Stimulated activated CD8-positive, alpha-beta memory T cell treated with anti-CD3 and anti-CD28 coated beads, Interleukin-7, amount 100 ng/mL, for 24 hours (primary cell): ENCODE measurements around the gene IMMP2L.

ENCODE experiments used
- DNase-seq: peaks from one replicate; pipeline ENCODE4 v3.0.0-alpha.2; 2020; ENCODE audit warnings: low read depth

The IMMP2L gene

DNA sequence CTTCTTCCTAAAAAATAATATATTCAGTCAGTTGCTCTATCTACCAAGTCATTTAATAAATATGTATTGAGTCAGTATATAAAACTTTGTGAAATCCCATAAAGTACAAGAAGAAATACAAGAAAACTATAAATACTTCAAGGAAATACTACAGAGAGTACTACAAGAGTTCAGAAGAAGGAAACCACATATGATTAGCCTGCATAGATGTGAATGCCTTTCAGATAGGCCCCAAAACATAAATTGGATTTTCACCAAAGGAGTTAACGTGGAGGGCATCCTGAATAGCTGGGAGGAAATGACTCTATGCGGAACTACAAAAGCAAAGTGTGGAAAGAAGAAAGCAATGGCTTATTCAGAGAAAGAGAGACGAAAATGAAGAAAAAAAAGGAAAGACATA, 351.3 kb downstream of the IMMP2L start:
- no peak for DNase-seq

DNA sequence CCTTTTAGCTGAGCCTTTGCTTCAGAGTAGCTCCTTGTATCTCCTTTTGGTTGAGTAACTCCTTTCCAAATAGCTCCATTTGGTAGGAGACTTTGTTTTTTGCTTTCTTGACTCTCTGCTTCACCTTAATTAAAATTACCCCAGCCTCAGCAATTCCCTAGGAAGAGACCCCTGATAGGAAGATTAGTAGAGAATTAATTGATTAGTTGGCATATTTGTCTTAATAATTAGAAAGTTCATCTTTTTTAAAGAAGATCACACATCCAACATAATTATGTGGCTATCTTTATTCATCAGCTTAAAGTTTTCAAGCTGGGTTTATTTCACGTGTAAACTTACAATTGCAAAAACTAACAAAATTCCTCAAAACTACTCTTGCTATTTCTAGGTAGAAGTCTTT, 352.2 kb downstream of the IMMP2L start:
- DNase-seq, result no peak

DNA sequence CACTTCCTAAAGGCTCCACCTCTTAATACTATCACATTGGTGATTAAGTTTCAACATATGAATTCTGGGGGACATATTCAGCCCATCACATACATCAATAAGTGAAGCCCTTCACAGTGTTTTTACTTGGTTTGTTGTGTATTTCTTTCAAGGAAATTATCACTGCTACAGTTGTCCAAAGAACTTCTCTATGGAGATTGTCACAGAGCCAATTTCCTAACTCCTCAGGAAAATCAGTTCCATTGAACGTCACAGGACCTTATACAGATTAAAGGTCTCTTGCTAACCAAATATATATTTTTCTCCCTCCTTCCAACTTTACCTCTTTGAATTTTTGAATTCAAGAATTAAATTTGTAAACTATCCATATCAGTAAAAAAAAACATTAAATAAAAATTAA, 357.0 kb downstream of the IMMP2L start:
- DNase-seq, result no peak

- no peak for DNase-seq
Observed at GRCh38 chr7:111202321-111202720, 360.0 kb downstream of the IMMP2L start.

DNA sequence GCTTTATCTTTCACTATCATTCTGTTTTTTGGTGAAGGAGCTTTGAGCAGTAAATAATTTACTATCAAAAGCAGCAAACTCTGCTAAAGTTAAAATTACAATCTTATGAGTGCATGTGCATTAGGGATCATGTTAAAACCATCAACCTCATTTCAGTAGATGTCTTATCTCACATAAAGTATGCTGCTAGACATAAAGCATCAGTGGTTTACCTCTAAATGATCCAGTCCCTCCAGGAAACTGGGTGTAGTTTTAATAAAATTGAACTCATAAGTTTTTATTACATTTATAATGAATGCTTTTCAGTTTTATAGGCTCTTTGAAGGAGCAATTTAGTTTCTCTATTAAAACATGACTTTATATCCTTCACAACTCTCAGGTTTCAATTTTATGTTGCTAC, 362.6 kb downstream of the IMMP2L start:
- DNase-seq, result no peak

- no peak for DNase-seq
Observed at GRCh38 chr7:111198255-111198654, 364.0 kb downstream of the IMMP2L start.

GRCh38 chr7:111196655-111197054, 365.6 kb downstream of the IMMP2L start:
- DNase-seq, result no peak

GRCh38 chr7:111192614-111193413, 369.5 kb downstream of the IMMP2L start:
- no peak for DNase-seq

- no peak for DNase-seq
Observed at GRCh38 chr7:111190804-111191203, 371.5 kb downstream of the IMMP2L start.

GRCh38 chr7:111184987-111185386, 377.3 kb downstream of the IMMP2L start:
- DNase-seq, result no peak

- no peak for DNase-seq
Observed at GRCh38 chr7:111183321-111183720, 379.0 kb downstream of the IMMP2L start.

GRCh38 chr7:111180338-111180737, 382.0 kb downstream of the IMMP2L start:
- no peak for DNase-seq

DNA sequence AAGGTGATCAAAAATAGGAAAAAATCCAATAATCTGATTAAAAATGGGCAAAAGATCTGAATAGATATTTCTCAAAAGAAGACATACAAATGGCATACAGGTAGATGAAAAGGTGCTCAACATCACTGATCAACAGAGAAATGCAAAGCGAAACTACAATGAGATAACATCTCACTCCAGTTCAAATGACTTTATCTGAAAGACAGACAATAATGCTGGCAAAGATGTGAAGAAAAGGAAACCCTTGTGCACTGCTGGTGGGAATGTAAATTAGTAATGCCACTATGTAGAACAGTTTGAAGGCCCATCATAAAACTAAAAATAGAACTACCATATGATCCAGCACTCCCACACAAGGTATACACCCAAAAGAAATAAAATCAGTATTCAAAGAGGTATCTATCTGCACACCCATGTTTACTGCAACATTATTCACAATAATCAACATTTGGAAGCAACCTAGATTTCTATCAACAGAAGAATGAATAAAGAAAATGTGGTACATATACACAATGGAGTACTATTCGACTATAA, 386.3 kb downstream of the IMMP2L start:
- no peak for DNase-seq

DNA sequence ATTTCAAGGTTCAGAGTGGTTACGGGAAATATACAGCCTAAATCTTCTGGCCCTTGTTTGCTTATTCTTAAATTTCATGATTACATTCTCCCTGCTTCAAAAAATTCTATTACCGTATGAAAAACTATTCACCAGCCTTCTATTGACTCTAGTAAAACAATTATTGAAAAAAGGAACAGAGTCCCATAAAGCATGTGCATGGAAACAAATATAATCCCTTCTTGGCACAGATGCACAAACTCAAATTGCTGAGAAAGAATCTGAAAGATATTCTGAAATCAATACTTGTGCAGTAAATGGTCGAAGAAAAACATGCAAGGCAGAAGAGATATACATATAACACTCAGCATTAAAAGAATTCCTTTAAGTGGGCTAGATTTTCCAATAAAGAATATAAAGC, 387.8 kb downstream of the IMMP2L start:
- no peak for DNase-seq

GRCh38 chr7:111173990-111174389, 388.3 kb downstream of the IMMP2L start:
- DNase-seq, result no peak

DNA sequence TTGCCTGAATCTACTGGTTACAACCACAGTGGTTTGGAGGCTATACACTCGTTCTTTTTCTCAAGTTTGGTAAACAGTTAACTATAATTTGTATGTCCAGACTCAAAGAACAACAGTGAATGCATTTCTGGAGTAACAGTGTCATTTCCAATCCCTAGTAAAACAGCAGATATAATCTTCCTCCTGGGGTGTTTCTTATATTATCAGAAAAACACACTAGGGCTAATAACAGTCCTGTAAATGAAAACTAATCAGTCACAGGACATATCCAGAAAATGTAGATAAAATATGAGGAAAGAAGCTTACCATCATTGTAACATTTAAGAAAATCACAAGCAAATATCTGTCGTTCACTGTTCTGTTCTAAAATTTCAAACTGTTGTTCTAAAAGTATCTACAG, 388.8 kb downstream of the IMMP2L start:
- DNase-seq, result no peak

DNA sequence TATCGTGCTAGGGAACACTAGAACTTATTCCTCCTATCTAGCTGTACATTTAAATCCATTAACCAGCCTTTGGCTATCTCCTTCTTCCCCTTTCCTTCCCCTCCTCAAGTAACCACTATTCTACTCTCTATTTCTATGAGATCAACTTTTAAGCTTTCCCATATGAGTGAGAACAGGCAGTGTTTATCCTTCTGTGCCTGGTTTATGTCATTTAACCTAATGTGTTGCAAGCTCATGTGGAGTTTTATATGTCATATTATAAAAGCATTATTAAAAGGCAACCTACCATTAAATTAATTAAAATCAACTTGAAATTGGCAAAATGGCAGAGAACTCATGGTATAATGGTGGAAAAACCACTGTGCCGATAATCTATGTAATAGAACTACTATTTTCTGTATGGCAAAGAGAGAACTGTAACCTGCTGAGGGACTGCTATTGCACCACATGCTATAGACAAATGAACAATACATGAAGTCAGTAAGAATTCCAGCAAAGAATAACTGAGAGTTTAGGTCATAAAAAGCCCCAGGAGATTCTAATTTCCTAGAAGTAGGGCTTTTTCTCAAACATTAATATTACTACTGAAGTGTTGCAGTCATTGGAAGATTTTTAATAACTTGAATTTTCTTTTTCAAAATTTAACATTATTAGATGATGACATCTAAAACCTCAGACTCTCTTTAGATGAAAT, 389.6 kb downstream of the IMMP2L start:
- no peak for DNase-seq

DNA sequence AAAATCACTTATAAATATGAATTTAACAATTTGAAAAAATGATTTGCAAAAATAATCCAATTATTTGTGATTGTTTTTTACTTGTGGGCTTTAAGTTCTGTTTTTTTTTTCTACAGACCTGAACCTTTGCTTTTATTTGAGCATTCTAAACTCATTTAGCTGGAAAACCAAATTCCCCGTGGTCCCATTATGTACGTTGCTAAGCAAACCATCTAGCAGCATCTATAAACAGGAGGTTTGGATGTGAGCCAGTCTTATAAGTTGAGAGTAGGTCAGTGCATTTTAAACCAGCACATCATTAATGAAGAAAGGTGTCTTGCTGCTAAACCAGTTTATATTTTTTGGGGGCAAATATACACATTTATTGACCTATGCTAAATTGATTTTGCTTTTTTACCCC, 394.1 kb downstream of the IMMP2L start:
- DNase-seq, result no peak

DNA sequence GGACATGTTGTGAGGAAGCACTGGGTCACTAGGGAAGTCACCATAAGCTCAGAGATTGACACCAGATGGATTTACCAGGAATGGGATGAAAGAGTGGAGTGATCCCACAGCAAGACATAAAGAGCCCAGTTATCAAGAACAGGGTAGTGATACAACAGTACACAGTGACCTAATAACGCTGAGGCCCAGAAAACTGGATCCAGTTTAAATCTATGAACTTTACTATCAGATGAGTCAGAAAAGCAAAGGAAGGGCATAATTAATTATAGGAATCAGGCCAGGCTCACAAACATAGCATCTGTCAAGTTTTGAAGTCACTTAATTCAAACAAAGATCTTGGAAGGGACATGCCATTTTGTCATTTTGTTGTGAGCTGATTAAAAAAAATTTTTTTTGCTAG, 397.9 kb downstream of the IMMP2L start:
- no peak for DNase-seq

GRCh38 chr7:111162692-111163091, 399.6 kb downstream of the IMMP2L start:
- DNase-seq, result no peak

DNA sequence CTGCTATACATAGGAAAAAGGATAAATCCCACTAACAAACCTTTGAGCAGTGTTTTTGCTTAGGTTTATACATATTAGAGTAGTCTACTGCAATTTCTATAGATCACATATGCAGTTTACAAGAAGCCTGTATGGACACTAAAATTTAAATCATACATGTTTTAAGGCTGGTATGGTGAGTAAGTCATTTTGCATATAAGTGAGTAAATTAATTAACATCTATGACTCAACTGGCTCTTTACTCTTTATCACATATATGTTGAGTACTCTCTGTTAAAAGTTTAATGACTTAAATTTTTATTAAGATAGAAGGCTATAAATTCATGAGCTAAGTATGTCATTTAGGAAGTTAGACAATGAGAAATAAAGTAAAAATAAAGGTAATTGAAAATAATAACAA, 402.0 kb downstream of the IMMP2L start:
- no peak for DNase-seq

DNA sequence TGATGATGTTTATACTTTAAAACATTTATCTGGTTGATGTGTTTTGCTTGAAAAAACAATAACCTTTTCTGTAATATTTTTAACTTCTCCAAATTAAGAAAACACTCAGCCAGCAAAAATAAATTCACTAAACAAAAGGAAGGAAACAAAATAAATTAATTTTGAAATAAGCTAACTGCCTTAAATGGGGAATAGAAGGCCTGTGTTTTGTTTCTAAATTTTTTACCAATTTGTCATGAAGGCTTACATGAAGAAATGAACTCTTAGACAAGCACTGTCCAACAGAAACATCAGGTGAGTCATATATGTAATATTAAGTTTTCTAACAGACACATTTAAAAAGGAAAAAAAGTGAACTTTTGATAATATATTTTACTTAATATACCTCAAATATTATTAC, 402.9 kb downstream of the IMMP2L start:
- no peak for DNase-seq

GRCh38 chr7:111150709-111151108, 411.6 kb downstream of the IMMP2L start:
- no peak for DNase-seq
